ENCODE results near the gene OR56A5. TPM values are rescaled to one million over a fixed set of nuclear protein-coding genes. Genes with fewer than 3 reads are reported as not detected.

The OR56A5 gene
- total RNA-seq, 1 experiment from 2014 or later, result not detected

DNA sequence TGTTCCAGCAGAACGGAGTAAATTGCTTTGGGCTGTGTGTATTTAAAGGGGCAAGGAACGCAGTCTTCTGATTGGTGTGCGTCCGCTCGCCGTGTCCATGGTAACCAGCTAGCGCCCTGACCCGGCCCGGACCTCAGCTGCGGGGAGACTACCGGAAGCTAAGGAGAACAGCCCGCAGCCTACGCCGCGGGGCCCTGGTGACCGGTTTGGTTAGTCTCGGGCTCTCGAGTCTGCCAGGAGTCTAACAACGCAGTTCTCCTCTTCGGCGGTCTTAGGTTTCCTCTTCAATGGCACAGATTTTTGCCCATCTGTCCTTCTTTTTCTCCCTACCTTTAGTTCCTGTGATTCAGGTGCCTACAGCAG lies 29.7 kb downstream of the OR56A5 start:
- DNase-seq (ENCODE audit: low read depth), result no peak
- in situ Hi-C loops (cut with HindIII; ENCODE audit: low pct_unique_long_range_greater_than_20kb, low sequenced_read_pairs), result no loop called here

DNA sequence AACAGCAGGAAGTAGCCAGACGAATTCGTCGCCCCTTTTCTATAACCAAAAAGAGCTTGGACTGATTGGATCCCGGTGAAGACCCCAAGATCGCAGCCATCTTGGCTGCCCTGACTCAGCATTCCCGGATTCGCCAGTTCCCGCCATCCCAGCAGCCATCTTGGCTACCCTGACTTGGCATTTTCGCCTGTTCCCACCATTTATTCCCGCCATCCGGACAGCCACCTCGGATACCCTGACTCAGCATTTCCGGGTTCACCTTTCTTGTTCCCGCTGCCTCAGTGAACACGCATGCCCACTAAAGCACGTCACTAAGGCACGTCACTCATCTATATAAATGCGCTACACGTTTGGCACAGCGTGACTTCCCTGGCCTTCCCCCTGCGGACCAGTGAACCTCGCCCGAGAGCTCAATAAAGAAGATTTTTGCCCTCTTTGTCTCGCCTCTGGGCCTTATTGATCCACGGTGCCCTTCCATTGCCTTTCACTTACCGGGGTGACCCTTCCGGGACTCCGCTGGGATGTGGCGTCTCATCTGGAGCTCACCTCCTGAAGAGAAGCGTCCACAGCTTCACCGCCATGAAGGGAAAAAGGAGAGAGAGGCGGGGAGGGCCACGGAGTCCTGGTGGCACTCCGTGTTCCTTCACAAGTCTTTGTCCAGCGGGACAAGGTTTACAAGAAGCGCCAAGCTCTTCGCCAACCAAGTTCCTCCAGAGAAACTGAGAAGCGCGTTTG lies 30.3 kb downstream of the OR56A5 start:
- in situ Hi-C loops (cut with HindIII; ENCODE audit: low pct_unique_long_range_greater_than_20kb, low sequenced_read_pairs), result no loop called here
- no peak for DNase-seq (ENCODE audit: low read depth)

DNA sequence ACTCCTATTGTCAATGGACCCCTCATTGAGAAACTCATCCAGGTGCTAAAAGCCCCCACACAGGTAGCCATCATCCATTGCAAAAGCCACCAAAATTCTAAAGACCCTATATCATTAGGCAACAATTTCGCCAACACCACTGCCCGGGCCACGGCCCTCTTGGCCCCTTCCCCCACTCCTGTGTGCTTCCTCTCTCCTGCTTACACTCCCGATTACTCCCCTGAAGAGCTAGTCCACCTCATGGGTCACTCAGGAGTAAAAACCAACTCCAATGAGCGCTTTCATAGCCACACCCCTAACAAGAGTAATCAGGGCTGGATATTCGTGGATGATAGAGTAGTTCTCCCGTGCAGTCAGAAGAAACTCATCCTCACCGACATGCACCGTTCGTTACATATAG lies 35.2 kb downstream of the OR56A5 start:
- in situ Hi-C loops (cut with HindIII; ENCODE audit: low pct_unique_long_range_greater_than_20kb, low sequenced_read_pairs), result no loop called here

DNA sequence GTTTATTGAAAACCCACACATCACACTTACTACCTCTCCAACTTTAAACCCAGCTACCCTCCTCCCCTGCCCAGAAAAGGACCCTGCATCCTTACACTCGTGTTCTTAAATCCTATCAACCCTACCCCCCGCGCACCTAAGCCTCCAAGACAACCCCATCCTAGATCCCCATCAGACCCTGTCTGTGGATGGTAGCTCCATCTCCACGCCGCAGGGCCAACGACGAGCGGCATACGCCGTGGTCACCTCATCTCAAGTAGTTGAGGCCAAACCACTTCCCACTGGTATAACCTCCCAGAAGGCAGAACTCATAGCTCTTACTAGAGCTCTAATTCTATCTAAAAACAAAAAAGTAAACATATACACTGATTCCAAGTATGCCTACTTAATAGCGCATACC lies 35.6 kb downstream of the OR56A5 start:
- in situ Hi-C loops (cut with HindIII; ENCODE audit: low pct_unique_long_range_greater_than_20kb, low sequenced_read_pairs), result no loop called here
- no peak for DNase-seq (ENCODE audit: low read depth)

More for the DNA sequence above, 35.2 kb downstream of the OR56A5 start:
- no peak for DNase-seq (ENCODE audit: low read depth)

DNA sequence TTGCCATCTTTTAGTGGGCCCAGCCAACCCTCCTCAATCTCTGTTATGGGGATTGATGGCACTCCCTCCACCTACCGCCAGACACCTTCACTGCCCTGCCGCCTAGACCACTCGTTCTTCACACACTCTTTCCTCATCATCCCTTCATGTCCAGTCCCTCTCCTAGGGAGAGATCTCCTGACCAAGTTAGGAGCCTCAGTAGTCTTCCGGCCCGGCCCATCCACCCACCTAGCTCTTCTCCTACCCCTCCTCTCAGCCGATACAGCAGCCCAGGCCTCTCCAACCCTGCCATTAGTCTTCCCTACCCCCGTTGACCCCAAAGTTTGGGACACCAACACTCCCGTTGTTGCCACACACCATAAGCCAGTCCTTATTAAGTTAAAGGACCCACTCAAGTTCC lies 37.2 kb downstream of the OR56A5 start:
- in situ Hi-C loops (cut with HindIII; ENCODE audit: low pct_unique_long_range_greater_than_20kb, low sequenced_read_pairs), result no loop called here
- no peak for DNase-seq (ENCODE audit: low read depth)

DNA sequence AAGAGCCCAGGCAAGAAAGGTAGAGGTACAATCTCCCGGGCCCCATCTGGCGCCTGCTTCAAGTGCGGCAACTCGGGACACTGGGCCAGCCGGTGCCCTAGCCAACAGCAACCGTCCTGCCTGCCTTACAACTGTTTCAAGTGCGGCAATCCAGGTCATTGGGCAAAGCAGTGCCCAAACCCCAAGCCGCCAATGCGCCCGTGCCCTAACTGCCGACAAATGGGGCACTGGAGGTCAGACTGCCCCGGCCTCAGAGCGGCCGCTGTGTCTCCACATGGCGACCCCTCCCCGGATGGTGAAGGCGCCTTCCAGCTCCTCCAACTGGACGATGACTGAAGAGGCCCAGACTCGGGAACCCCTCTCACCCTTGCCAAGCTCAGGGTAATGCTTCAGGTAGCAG lies 37.7 kb downstream of the OR56A5 start:
- in situ Hi-C loops (cut with HindIII; ENCODE audit: low pct_unique_long_range_greater_than_20kb, low sequenced_read_pairs), result no loop called here
- DNase-seq (ENCODE audit: low read depth), result no peak

DNA sequence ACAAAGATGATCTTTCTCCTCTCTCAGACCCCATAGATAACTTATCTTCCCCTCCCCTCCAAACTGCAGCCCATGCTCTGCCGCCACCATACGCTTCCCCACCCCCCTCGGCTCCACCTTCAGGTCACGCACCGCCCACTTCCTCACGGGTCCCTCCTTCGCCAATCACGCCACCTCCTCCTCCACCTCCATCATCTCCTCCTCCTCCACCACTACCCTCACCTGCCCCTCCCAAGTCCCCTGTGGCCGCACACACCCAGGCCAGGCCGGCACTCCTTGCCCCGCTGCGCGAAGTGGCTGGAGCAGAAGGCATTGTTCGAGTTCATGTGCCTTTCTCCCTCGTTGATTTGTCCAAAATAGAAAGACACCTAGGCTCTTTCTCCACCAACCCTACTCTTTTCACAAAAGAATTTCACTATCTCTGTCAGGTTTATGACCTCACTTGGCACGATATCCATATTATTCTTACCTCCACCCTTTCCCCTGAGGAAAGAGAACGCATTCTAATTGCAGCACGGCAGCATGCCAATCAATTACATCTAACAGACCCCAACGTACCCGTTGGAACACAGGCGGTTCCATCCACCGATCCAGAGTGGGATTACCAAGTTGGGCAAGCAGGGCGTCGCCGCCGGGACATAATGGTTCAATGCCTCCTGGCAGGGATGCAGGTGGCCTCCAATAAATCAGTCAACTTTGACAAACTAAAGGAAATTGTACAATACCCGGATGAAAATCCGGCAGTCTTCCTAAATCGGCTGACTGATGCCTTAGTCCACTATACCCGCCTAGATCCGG lies 38.5 kb downstream of the OR56A5 start:
- in situ Hi-C loops (cut with HindIII; ENCODE audit: low pct_unique_long_range_greater_than_20kb, low sequenced_read_pairs), result no loop called here
- DNase-seq (ENCODE audit: low read depth), result no peak

DNA sequence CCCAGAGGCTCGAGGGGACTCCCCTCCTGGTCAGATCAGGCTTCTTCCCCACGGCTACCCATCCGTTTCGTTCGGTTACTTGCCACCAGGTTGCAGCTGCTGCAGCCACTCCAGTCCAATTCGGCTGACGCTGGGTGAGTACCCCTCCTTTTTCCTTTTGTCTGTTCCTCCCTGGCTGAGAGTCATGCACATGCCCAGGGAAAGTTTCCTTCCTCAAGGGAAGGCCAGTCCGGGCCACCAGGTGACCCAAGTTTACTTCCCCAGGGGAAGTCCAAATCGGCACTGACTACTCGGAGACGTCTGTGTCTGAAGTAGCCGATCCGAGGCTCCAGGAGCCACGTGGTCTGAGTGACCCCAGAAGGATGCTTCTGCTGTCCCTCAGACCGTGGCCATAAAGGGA lies 39.5 kb downstream of the OR56A5 start:
- no peak for DNase-seq (ENCODE audit: low read depth)
- in situ Hi-C loops (cut with HindIII; ENCODE audit: low pct_unique_long_range_greater_than_20kb, low sequenced_read_pairs), result no loop called here

DNA sequence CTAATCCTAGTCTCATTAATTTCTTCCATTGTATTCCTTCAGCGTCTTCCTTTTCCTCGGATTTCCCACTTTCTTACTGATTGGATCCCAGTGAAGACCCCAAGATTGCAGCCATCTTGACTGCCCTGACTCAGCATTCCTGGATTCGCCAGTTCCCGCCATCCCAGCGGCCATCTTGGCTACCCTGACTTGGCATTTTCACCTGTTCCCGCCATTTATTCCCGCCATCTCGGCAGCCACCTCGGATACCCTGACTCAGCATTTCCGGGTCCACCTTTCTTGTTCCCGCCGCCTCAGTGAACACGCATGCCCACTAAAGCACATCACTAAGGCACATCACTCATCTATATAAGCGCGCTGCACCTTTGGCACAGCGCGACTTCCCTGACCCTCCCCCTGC lies 40.0 kb downstream of the OR56A5 start:
- no peak for DNase-seq (ENCODE audit: low read depth)
- in situ Hi-C loops (cut with HindIII; ENCODE audit: low pct_unique_long_range_greater_than_20kb, low sequenced_read_pairs), result no loop called here

DNA sequence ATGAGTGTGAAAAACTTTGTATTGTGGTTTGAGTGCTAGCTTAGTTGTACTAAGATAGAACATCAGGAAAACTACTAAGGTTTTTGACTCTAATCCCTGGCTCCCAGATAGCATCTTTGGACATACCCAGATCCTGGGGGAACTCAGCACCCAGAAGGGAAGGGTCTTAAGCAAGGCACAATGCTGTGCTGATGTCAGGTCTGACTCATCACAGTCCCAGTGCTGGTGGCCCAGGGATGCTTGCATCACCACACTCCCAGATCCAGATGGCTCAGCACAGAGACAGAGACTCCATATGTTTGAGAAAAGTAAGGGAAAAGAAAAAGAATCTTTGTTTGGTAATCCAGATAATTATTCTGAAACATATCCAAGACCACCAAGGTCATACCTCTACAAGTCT lies 44.5 kb downstream of the OR56A5 start:
- in situ Hi-C loops (cut with HindIII; ENCODE audit: low pct_unique_long_range_greater_than_20kb, low sequenced_read_pairs), result no loop called here
- no peak for DNase-seq (ENCODE audit: low read depth)

DNA sequence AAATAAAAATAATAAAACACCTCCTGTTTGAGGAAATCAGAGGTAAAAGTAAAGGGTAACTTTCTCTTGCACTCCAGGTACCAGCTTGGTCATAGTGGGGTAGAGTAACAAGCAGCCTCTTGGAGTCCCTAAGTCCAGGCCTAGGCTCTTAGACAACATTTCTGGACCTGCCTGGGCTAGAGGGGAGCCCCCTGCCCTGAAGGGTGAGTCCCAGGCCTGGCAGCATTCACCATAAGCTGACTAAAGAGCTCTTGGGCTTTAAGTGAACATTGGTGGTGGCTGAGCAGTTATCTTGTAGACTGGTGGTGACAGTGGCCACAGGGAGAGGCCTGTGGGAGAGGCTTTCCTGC lies 44.9 kb downstream of the OR56A5 start:
- in situ Hi-C loops (cut with HindIII; ENCODE audit: low pct_unique_long_range_greater_than_20kb, low sequenced_read_pairs), result no loop called here
- no peak for DNase-seq (ENCODE audit: low read depth)

DNA sequence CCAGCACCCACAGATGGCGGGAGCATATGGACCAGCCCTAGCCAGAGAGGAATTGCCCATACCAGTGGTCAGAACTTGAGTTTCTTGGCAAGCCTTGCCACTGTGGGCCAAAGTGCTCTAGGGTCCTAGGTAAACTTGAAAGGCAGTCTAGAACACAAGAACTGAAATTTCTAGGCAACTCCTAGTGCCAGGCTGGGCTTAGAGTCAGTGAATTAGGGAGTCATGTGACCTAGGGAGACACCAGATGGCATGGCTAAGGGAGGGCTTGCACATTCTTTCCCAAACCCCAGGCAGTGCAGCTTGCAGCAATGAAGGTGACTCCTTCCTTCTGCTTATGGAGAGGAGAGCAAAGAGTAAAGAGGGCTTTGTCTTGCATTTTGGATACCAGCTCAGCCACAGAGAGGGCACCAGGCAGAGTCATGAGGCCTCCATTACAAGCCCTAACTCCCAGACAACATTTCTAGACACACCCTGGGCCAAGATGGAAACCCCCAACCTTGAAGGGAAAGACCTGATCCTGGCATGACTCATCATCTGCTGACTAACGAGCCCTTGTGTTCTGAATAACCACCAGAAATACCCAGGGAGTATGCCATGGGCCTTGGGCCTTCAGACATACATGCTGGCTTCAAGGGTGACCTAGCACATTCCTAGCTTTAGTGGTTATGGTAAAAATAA lies 45.4 kb downstream of the OR56A5 start:
- peak; percentile 56 for DNase-seq (ENCODE audit: low read depth)
- in situ Hi-C loops (cut with HindIII; ENCODE audit: low pct_unique_long_range_greater_than_20kb, low sequenced_read_pairs), result no loop called here

Other genes starting within 250 kb of the OR56A5 start
- not detected in 2 replicates for gene OR56B1, start 232.0 kb downstream of the OR56A5 start, total RNA-seq (2014; rRNA removed; shearing (Covaris generic); ENCODE audit: low replicate concordance)
- gene OR52N4, start 214.3 kb downstream of the OR56A5 start, total RNA-seq (2014; rRNA removed; shearing (Covaris generic); ENCODE audit: low replicate concordance), result not detected in 2 replicates
- gene OR52N5, start 185.1 kb downstream of the OR56A5 start, total RNA-seq (2014; rRNA removed; shearing (Covaris generic); ENCODE audit: low replicate concordance), result not detected in 2 replicates
- gene OR52N1, start 177.2 kb downstream of the OR56A5 start, total RNA-seq (2014; rRNA removed; shearing (Covaris generic); ENCODE audit: low replicate concordance), result not detected in 2 replicates
- not detected in 2 replicates for gene OR52N2, start 159.6 kb downstream of the OR56A5 start, total RNA-seq (2014; rRNA removed; shearing (Covaris generic); ENCODE audit: low replicate concordance)
- gene OR52E6, start 126.6 kb downstream of the OR56A5 start, total RNA-seq (2014; rRNA removed; shearing (Covaris generic); ENCODE audit: low replicate concordance), result not detected in 2 replicates
- not detected in 2 replicates for gene OR52E8, start 110.8 kb downstream of the OR56A5 start, total RNA-seq (2014; rRNA removed; shearing (Covaris generic); ENCODE audit: low replicate concordance)
- gene OR52E4, start 87.9 kb downstream of the OR56A5 start, total RNA-seq (2014; rRNA removed; shearing (Covaris generic); ENCODE audit: low replicate concordance), result not detected in 2 replicates
- not detected in 2 replicates for gene OR52E5, start 75.3 kb downstream of the OR56A5 start, total RNA-seq (2014; rRNA removed; shearing (Covaris generic); ENCODE audit: low replicate concordance)
- gene OR56A3, start 26.2 kb downstream of the OR56A5 start, total RNA-seq (2014; rRNA removed; shearing (Covaris generic); ENCODE audit: low replicate concordance), result not detected in 2 replicates
- gene OR52L1, start 18.5 kb upstream of the OR56A5 start, total RNA-seq (2014; rRNA removed; shearing (Covaris generic); ENCODE audit: low replicate concordance), result not detected in 2 replicates
- not detected in 2 replicates for gene OR56A4, start 38.5 kb upstream of the OR56A5 start, total RNA-seq (2014; rRNA removed; shearing (Covaris generic); ENCODE audit: low replicate concordance)
- gene OR56A1, start 62.3 kb upstream of the OR56A5 start, total RNA-seq (2014; rRNA removed; shearing (Covaris generic); ENCODE audit: low replicate concordance), result not detected in 2 replicates
- gene OR56B4, start 139.2 kb upstream of the OR56A5 start, total RNA-seq (2014; rRNA removed; shearing (Covaris generic); ENCODE audit: low replicate concordance), result not detected in 2 replicates
- not detected in 2 replicates for gene OR52B2, start 201.8 kb upstream of the OR56A5 start, total RNA-seq (2014; rRNA removed; shearing (Covaris generic); ENCODE audit: low replicate concordance)
- not detected in 2 replicates for gene OR52W1, start 230.7 kb upstream of the OR56A5 start, total RNA-seq (2014; rRNA removed; shearing (Covaris generic); ENCODE audit: low replicate concordance)
- not detected in 2 replicates for gene C11orf42, start 237.1 kb upstream of the OR56A5 start, total RNA-seq (2014; rRNA removed; shearing (Covaris generic); ENCODE audit: low replicate concordance)

Measured in Caki2 (cell line).